Measurements from ENCODE around the gene SERBP1.
"Not testable (repeated sequence)": the region's sequence is repeated elsewhere in the genome, so short reads cannot be mapped to it uniquely, and the experiment has no call there.

GRCh38 chr1:67446014-67446413 lies 15.8 kb upstream of the SERBP1 start:
- TF ChIP-seq CTCF (IDR thresholded peaks at IDR 0.05; ENCODE audit: control extremely low read depth in 1 of 3, insufficient read depth in 1 of 3, low read depth in 1 of 3, low read length in 3 of 3); POLR2AphosphoS5 (IDR thresholded peaks at IDR 0.05; ENCODE audit: low read depth, low read length); PHF8 (conservative IDR thresholded peaks at IDR 0.05; ENCODE audit: low read depth, low read length); CREB1 (IDR thresholded peaks at IDR 0.05); SIRT6 (IDR thresholded peaks at IDR 0.05; ENCODE audit: low read length); EP300 (IDR thresholded peaks at IDR 0.05; ENCODE audit: borderline replicate concordance in 1 of 2, low read depth in 2 of 2, low read length in 2 of 2); POLR2A (IDR thresholded peaks at IDR 0.05; ENCODE audit: control extremely low read depth in 1 of 2, low read depth in 2 of 2, low read length in 2 of 2); SP1 (IDR thresholded peaks at IDR 0.05; ENCODE audit: low read depth, low read length); CHD2 (IDR thresholded peaks at IDR 0.05; ENCODE audit: low read length): not testable (repeated sequence)
